Esophagus (tissue), 2 donors: ENCODE data around the gene GLDN. TPM values are rescaled to one million over a fixed set of nuclear protein-coding genes. Genes with fewer than 3 reads are reported as not detected.

Experiments
- H3K27ac ChIP-seq, 2 donors: one replicate each; pipeline ENCODE4 v1.5.1; 2013; ENCODE audit warnings: low read depth in 2 of 2, mild to moderate bottlenecking in 2 of 2, inconsistent platforms in 1 of 2, low read length in 1 of 2, moderate library complexity in 1 of 2
- H3K27me3 ChIP-seq, 2 donors: one replicate each; pipeline ENCODE4 v1.6.1; 2013; ENCODE audit warnings: low read length in 2 of 2, control low read depth in 1 of 2, mild to moderate bottlenecking in 1 of 2; ENCODE audit not compliant: insufficient read depth in 2 of 2, control insufficient read depth in 1 of 2
- H3K36me3 ChIP-seq, 2 donors: one replicate each; pipeline ENCODE4 v1.6.1; 2013; ENCODE audit warnings: low read length in 1 of 2; ENCODE audit not compliant: control insufficient read depth in 2 of 2, insufficient read depth in 2 of 2
- H3K4me1 ChIP-seq, 2 donors: one replicate each; pipeline ENCODE4 v1.6.1; 2013; ENCODE audit warnings: low read length in 1 of 2; ENCODE audit not compliant: control insufficient read depth in 2 of 2, insufficient read depth in 2 of 2
- H3K4me3 ChIP-seq, 2 donors: one replicate each; pipeline ENCODE4 v1.5.1; 2013; ENCODE audit warnings: low read length in 2 of 2, mild to moderate bottlenecking in 2 of 2, low read depth in 1 of 2, moderate library complexity in 1 of 2
- H3K9me3 ChIP-seq, 2 donors: one replicate each; pipeline ENCODE4 v1.6.1; 2013; ENCODE audit warnings: mild to moderate bottlenecking in 2 of 2, low read depth in 1 of 2, low read length in 1 of 2, moderate library complexity in 1 of 2; ENCODE audit not compliant: control insufficient read depth in 2 of 2, insufficient read depth in 1 of 2
- whole genome bisulfite sequencing, 2 donors: extraction: QIAGEN DNeasy Blood & Tissue Kit; methylation state at CpG; one replicate each; pipeline ENCODE4 v1.1.7; 2013; 5-methylcytosine and 5-hydroxymethylcytosine counted together
- polyA plus RNA-seq, 2 donors: library from polyadenylated mRNA; stranded (reverse); fragments of 200-250 nt; gene quantifications; one replicate each; pipeline ENCODE4 v1.2.3, GENCODE V29; 2013
- donor health status: healthy with polysubstance abuse.
- donor health status: Bipolar disorder and iron deficiency.

GLDN gene
- polyA plus RNA-seq, 2 donors = 0.29 to 0.41 TPM

DNA sequence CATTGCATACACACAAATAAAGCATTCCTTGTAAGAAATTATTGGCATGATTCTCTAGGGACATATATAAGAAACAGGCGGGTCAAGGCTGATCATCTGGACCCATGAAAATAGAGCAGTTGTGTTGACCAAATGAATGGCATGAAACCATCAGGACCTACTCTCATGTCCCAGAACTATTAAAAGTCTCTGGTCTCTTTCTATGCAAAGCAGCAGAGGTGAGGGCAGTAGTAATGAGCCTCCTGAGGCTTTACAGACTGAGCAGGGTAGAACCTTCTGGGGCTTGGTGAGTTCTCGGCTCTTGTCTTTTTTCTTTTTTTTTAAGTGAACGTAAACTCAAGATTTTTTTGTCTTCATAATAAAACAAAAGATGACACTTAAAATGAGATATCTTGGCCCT is 9.3 kb downstream of the GLDN start:
- Histone ChIP-seq H3K9me3 (no peaks in the 10 kb centered on the region), H3K4me1 (no peaks in the 10 kb centered on the region), H3K4me3 (no peak overlapping the region), H3K27me3 (no peaks in the 10 kb centered on the region), H3K27ac (no peak overlapping the region), H3K36me3 (no peaks in the 10 kb centered on the region)
- 93 to 97% methylated on average over 3 of the region's 3 CpGs for WGBS, 2 donors

DNA sequence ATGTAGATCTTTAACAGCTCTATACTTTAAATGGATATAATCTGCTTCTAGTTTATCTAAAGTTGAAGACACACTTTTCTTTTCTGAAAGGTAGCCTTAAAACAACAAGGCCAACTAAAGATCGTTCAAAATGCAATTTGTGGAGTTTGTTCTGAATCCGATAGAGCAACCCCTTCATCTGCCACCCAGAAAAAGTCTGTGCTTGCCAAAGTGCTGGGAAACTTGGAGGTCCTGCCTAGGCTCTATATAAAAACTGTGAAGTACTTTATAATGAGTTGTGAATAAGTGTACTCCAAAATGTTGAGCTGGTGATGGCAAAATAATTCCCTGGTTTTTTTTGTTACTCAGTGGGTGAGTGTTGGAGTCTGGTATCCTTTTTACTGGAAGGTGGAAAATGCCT is 12.5 kb downstream of the GLDN start:
- no peaks in the 10 kb centered on the region for H3K36me3 ChIP-seq
- no peaks in the 10 kb centered on the region for H3K4me1 ChIP-seq
- H3K27ac ChIP-seq = no peak overlapping the region
- no peak overlapping the region for H3K4me3 ChIP-seq
- 50 to 60% methylated on average over 2 of the region's 2 CpGs for WGBS, 2 donors
- H3K27me3 ChIP-seq = no peaks in the 10 kb centered on the region
- no peaks in the 10 kb centered on the region for H3K9me3 ChIP-seq

DNA sequence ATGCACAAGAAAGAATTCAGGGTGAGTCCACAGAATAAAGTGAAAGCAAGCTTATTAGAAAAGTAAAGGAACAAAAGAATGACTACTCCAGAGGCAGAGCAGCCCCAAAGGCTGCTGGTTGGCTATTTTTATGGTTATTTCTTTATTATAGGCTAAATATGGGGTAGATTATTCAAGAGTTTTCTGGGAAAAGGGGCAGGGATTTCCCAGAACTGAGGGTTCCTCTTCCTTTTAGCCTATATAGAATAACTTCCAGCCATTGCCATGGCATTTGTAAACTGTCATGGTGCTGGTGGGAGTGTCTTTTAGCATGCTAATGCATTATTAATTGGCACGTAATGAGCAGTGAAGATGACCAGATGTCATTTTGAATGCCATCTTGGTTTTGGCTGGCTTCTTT is 13.6 kb downstream of the GLDN start:
- H3K9me3 ChIP-seq = no peaks in the 10 kb centered on the region
- WGBS, 2 donors = 88 to 93% methylated on average over 1 of the region's 1 CpG
- H3K27ac ChIP-seq = no peak overlapping the region
- no peaks in the 10 kb centered on the region for H3K27me3 ChIP-seq
- no peaks in the 10 kb centered on the region for H3K36me3 ChIP-seq
- no peaks in the 10 kb centered on the region for H3K4me1 ChIP-seq
- H3K4me3 ChIP-seq = no peak overlapping the region

DNA sequence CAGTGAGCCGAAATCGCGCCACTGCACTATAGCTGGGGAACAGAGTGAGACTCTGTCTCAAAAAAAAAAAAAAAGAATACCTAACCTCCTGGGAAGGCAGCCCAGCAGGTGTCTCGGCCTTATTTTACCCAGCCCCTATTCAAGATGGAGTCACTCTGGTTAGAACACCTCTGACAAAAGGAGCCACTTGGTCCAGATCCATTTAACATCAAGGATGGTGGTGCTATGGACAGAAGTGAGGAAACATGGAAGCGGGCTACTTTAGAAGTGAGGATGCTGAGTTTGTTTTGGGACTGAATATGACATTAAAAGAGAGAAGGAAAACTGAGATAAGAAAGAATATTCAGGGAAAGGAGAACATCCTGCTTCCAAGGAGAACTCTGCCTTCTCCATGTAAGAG is 14.7 kb downstream of the GLDN start:
- H3K27me3 ChIP-seq = no peaks in the 10 kb centered on the region
- no peaks in the 10 kb centered on the region for H3K9me3 ChIP-seq
- no peak overlapping the region for H3K4me3 ChIP-seq
- H3K27ac ChIP-seq = no peak overlapping the region
- no peaks in the 10 kb centered on the region for H3K4me1 ChIP-seq
- WGBS, 2 donors = 93 to 96% methylated on average over 5 of the region's 5 CpGs
- no peaks in the 10 kb centered on the region for H3K36me3 ChIP-seq

DNA sequence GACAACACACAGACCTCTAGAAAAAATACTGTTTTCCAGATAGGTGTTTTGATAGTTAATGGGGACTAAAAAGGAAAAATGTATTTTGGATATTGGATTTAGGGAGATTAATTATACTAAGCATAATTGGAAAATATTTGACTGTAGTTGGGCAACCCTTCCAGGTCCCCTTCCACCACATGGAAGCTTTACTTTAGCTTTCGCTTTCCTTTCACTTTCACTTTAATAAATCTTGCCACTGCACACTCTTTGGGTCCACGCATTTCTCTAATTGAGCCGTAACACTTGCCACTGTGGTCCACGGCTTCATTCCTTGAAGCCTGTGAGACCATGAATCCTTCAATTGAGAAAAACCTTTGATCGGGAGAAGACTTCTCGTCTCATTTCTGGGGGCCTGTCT is 15.5 kb downstream of the GLDN start:
- Histone ChIP-seq H3K27ac (no peak overlapping the region), H3K27me3 (no peaks in the 10 kb centered on the region), H3K9me3 (no peaks in the 10 kb centered on the region), H3K36me3 (no peaks in the 10 kb centered on the region), H3K4me1 (no peaks in the 10 kb centered on the region), H3K4me3 (no peak overlapping the region)
- WGBS, 2 donors = 91 to 94% methylated on average over 6 of the region's 6 CpGs

DNA sequence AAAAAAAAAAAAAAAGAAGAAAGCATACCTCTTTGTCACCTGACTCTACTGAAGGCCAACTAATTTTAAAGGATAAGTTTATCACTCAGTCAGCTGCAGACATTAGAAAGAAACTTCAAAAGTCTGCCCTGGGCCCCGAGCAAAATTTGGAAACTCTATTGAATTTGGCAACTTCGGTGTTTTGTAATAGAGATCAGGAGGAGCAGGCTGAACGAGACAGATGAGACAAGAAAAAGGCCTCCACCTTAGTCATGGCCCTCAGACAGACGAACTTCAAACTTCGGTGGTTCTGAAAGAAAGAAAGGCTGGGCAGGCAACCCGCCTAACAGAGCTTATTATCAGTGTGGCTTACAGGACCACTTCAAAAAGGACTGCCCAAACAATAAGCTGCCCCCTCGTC is 18.5 kb downstream of the GLDN start:
- H3K27ac ChIP-seq = peak overlapping the region in 1 of 2 donors; percentile 71
- 57 to 75% methylated on average over 7 of the region's 7 CpGs for WGBS, 2 donors

DNA sequence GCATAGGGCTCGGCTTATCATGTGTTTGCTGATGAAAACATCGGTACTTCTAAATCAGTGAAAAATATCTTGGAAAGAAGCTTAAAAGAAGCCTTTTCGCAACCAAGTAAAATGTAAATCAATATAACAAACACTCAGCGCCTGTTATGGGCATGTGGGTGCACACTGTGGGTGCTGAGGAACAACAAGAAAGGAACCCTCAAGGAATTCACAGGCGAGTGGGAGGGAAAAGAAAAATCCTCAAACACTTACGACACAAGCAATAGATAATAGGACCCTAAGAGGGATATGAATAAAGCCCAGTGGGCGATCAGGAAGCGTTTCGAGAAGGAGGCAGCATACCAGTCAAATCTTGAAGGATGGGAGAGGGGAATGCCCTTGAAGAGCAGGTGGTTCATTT is 21.9 kb downstream of the GLDN start:
- Histone ChIP-seq H3K4me1 (peaks cover 0 to 4% of the 10 kb centered on the region in 2 donors), H3K27me3 (no peaks in the 10 kb centered on the region), H3K27ac (no peak overlapping the region), H3K9me3 (no peaks in the 10 kb centered on the region), H3K4me3 (no peak overlapping the region), H3K36me3 (no peaks in the 10 kb centered on the region)
- 76 to 84% methylated on average over 9 of the region's 9 CpGs for WGBS, 2 donors

More for the DNA sequence above, 18.5 kb downstream of the GLDN start:
- Histone ChIP-seq H3K9me3 (no peaks in the 10 kb centered on the region), H3K36me3 (no peaks in the 10 kb centered on the region), H3K4me3 (no peak overlapping the region), H3K27me3 (no peaks in the 10 kb centered on the region), H3K4me1 (peaks cover 0 to 2% of the 10 kb centered on the region in 2 donors)

DNA sequence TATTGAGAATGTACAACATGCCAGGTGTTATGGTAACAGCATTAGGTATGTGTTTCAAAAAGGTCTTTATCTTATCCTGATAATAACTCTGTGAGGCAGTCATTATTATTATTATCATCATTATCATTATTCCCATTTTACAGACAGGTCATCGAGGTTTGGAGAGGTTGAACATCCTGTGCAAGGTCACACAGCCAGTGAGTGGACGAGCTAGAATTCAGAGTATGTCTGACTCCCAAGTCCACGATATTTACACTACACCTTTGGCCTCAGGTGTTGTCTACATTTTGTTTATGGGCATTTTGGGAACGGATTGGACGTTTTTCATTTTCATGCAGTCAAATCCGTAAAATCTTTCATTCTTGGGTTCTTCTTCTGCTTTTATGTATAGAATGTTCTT is 24.0 kb downstream of the GLDN start:
- H3K27ac ChIP-seq = no peak overlapping the region
- H3K9me3 ChIP-seq = no peaks in the 10 kb centered on the region
- no peaks in the 10 kb centered on the region for H3K36me3 ChIP-seq
- peaks cover 0 to 4% of the 10 kb centered on the region in 2 donors for H3K4me1 ChIP-seq
- H3K27me3 ChIP-seq = no peaks in the 10 kb centered on the region
- 83 to 92% methylated on average over 6 of the region's 6 CpGs for WGBS, 2 donors
- no peak overlapping the region for H3K4me3 ChIP-seq

DNA sequence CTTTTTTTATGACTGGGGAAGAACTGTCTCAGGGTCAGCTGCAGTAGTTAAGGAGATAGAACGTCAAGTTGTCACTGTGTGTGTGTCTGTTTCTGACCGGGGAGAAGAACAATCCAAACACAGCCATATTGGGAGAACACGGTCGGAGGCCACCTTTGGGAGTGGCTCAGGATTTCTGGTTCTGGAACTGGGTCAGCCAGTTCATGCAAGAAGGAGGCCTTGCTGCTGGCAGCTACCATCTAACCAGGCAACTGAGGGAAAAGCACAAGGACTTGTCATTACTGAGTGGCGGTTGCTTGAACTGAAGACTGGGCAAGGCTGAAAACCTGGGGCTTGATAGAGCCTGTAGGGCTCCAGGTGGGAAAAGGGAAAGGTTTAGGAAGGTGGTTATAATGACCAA is 24.6 kb downstream of the GLDN start:
- no peaks in the 10 kb centered on the region for H3K36me3 ChIP-seq
- H3K9me3 ChIP-seq = no peaks in the 10 kb centered on the region
- H3K4me3 ChIP-seq = no peak overlapping the region
- peak overlapping the region in 1 of 2 donors; percentile 62 for H3K27ac ChIP-seq
- no peaks in the 10 kb centered on the region for H3K27me3 ChIP-seq
- WGBS, 2 donors = 75 to 76% methylated on average over 5 of the region's 5 CpGs
- H3K4me1 ChIP-seq = peaks cover 0 to 4% of the 10 kb centered on the region in 2 donors

DNA sequence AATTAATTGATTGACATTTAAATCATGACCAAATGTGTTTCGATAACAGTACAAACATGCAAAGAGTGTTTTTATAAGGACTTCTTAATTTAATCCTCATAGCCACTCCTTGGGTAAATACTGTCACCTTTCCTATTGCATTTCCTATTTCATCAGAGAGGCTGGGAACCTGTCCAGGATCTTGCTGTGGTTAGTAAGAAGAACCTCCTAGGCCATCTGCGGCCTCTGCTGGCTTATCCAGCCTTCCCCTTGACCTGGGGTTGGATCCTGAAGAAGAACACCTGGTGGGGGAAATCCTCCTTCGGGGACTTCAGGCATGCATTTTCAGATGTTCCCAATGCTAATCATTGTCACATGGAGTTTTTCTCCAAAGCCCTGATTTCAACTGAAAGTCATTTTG is 25.5 kb downstream of the GLDN start:
- 46 to 54% methylated on average over 3 of the region's 3 CpGs for WGBS, 2 donors
- Histone ChIP-seq H3K36me3 (no peaks in the 10 kb centered on the region), H3K9me3 (no peaks in the 10 kb centered on the region), H3K4me3 (no peak overlapping the region), H3K4me1 (peaks cover 0 to 4% of the 10 kb centered on the region in 2 donors), H3K27me3 (no peaks in the 10 kb centered on the region), H3K27ac (peak overlapping the region in 1 of 2 donors; percentile 71)
